ENCODE results near the gene PLEKHG4. TPM values are rescaled to one million over a fixed set of nuclear protein-coding genes. Genes with fewer than 3 reads are reported as not detected.

PLEKHG4 gene
- total and polyA plus RNA-seq, 9 of the 15 experiments (the other 6 are each of a cell fraction or from before 2014, with no cell fraction given) = 3.7 to 36.8 (median 17.9) TPM

DNA sequence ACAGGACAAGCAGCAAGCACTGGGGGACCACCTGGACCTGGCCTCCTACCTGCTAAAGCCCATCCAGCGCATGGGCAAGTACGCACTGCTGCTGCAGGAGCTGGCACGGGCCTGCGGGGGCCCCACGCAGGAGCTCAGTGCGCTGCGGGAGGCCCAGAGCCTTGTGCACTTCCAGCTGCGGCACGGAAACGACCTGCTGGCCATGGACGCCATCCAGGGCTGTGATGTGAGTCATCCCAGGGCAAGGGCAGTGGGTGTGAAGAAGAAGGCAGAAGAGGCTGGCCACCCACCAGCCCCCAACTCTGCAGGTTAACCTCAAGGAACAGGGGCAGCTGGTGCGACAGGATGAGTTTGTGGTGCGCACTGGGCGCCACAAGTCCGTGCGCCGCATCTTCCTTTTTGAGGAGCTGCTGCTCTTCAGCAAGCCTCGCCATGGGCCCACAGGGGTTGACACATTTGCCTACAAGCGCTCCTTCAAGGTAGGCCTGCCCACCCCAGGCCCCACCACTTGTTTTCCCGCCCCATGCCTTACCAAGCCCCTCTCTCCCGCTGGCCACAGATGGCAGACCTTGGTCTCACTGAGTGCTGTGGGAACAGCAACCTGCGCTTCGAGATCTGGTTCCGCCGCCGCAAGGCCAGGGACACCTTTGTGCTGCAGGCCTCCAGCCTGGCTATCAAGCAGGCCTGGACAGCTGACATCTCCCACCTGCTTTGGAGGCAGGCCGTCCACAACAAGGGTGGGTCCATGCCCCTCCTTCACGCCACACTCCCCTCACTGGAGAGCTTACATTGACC, 7.3 kb downstream of the PLEKHG4 start (continued):
- no peak for TF ChIP-seq KAT7 (CRISPR knock-in tag; IDR thresholded peaks at IDR 0.05; ENCODE audit: borderline replicate concordance)
- TF ChIP-seq RBM34 (IDR thresholded peaks at IDR 0.05; ENCODE audit: borderline replicate concordance, insufficient read depth, low read length) = no peak
- no peak for TF ChIP-seq KDM4B (IDR thresholded peaks at IDR 0.05; ENCODE audit: borderline replicate concordance in 2 of 2, low read depth in 1 of 2)

DNA sequence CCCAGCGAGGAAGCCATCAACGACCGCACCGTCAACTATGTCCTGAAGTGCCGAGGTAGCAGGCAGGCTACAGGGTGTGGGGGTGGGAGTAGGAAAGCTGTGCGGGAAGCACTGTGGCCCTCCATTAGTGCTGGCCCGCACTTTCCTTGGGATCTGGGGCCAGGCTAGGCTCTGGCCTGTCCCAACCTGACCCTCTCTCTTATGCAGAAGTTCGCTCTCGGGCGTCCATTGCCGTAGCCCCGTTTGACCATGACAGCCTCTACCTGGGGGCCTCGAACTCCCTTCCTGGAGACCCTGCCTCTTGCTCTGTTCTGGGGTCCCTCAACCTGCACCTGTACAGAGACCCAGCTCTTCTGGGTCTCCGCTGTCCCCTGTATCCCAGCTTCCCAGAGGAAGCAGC, 8.6 kb downstream of the PLEKHG4 start:
- BruUV-seq (replicated peaks) = no TSS peak
- no peak for DNase-seq (ENCODE audit: extremely low read depth in 1 of 4, low spot score in 3 of 4)
- FAIRE-seq = no peak
- H2AFZ ChIP-seq (ENCODE audit: low read depth, low read length) = no peak overlapping the region
- H3K4me3 ChIP-seq = no peak overlapping the region
- no peaks in the 10 kb centered on the region for H3K27me3 ChIP-seq (ENCODE audit: control insufficient read depth in 2 of 2, insufficient read depth in 2 of 2, low read length in 2 of 2)
- no peaks in the 10 kb centered on the region for H4K20me1 ChIP-seq (replicated peaks; ENCODE audit: control insufficient read depth, insufficient read depth, low read length)
- H3K27ac ChIP-seq (ENCODE audit: extremely low read depth, low read depth, low read length) = no peak overlapping the region
- POLR2A ChIA-PET = interaction anchor here (0.5 to 1.1 kb wide), 3 partner anchors 8 to 193 kb away, joined by 3 to 4 read pairs (median 3); no protein-coding TSS in a partner anchor
- CTCF ChIA-PET (ENCODE audit: low intra/inter-chr PET ratio) = no interaction called here
- peaks cover 0 to 19% of the 10 kb centered on the region in 2 experiments; a peak in 1 of 5 replicates for H3K4me1 ChIP-seq (replicated peaks in 1 of 2; ENCODE audit: control insufficient read depth in 2 of 2, insufficient read depth in 2 of 2, low read length in 2 of 2)
- 89% methylated on average over 12 of the region's 14 CpGs for WGBS (ENCODE audit: insufficient coverage, low coverage, missing lambda C conversion rate)
- in situ Hi-C loops (cut with MboI) = no loop called here
- no peak overlapping the region for H3K4me2 ChIP-seq (ENCODE audit: insufficient read depth, low read length)
- H3K9me1 ChIP-seq (ENCODE audit: control insufficient read depth, insufficient read depth, low read length) = peaks cover 4% of the 10 kb centered on the region
- H3K9ac ChIP-seq (ENCODE audit: insufficient read depth in 1 of 2, low read depth in 2 of 2, low read length in 2 of 2) = no peak overlapping the region
- H3K79me2 ChIP-seq (ENCODE audit: control insufficient read depth, insufficient read depth, low read length) = no peaks in the 10 kb centered on the region
- intact Hi-C loops (cut with micrococcal nuclease) = no loop called here
- peaks cover 15% of the 10 kb centered on the region; the same call in 2 of the 3 replicates for H3K36me3 ChIP-seq (ENCODE audit: control insufficient read depth, insufficient read depth, low read length)
- H3K9me3 ChIP-seq (replicated peaks; ENCODE audit: control insufficient read depth, insufficient read depth, low read depth, low read length) = no peaks in the 10 kb centered on the region
- ATAC-seq = no peak
- TF ChIP-seq, protein P1, sequence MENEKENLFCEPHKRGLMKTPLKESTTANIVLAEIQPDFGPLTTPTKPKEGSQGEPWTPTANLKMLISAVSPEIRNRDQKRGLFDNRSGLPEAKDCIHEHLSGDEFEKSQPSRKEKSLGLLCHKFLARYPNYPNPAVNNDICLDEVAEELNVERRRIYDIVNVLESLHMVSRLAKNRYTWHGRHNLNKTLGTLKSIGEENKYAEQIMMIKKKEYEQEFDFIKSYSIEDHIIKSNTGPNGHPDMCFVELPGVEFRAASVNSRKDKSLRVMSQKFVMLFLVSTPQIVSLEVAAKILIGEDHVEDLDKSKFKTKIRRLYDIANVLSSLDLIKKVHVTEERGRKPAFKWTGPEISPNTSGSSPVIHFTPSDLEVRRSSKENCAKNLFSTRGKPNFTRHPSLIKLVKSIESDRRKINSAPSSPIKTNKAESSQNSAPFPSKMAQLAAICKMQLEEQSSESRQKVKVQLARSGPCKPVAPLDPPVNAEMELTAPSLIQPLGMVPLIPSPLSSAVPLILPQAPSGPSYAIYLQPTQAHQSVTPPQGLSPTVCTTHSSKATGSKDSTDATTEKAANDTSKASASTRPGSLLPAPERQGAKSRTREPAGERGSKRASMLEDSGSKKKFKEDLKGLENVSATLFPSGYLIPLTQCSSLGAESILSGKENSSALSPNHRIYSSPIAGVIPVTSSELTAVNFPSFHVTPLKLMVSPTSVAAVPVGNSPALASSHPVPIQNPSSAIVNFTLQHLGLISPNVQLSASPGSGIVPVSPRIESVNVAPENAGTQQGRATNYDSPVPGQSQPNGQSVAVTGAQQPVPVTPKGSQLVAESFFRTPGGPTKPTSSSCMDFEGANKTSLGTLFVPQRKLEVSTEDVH (IDR thresholded peaks at IDR 0.05; ENCODE audit: low read depth, partially characterized antibody) = no peak
- no peak for TF ChIP-seq ZNF263 (CRISPR knock-in tag; IDR thresholded peaks at IDR 0.05; ENCODE audit: borderline replicate concordance)
- TF ChIP-seq, protein P2, sequence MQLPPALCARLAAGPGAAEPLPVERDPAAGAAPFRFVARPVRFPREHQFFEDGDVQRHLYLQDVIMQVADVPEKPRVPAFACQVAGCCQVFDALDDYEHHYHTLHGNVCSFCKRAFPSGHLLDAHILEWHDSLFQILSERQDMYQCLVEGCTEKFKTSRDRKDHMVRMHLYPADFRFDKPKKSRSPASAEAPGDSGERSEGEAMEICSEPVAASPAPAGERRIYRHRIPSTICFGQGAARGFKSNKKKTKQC (CRISPR knock-in tag; IDR thresholded peaks at IDR 0.05) = no peak
